ENCODE measurements around the gene PSMB7.
A peak's percentile ranks its signal among the peaks of the same experiment; 100 is the strongest.

PSMB7 gene

GRCh38 chr9:124415102-124415851 lies at the start of gene PSMB7:
Gene PSMB7 (minus strand): TSS chr9:124415442. CDS start chr9:124415425, 17 bp downstream.
- peak; percentile 96 for DNase-seq (ENCODE audit: low read depth)
- TF ChIP-seq, protein P1, sequence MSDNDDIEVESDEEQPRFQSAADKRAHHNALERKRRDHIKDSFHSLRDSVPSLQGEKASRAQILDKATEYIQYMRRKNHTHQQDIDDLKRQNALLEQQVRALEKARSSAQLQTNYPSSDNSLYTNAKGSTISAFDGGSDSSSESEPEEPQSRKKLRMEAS (IDR thresholded peaks at IDR 0.05; ENCODE audit: low read depth, low read length): peak; percentile 47
- TF ChIP-seq POLR2A (IDR thresholded peaks at IDR 0.05; ENCODE audit: extremely low read depth, insufficient read length) (peak; percentile 70), MYC (IDR thresholded peaks at IDR 0.05; ENCODE audit: low read depth, low read length) (peak; percentile 63)
- TF ChIP-seq, protein P2, sequence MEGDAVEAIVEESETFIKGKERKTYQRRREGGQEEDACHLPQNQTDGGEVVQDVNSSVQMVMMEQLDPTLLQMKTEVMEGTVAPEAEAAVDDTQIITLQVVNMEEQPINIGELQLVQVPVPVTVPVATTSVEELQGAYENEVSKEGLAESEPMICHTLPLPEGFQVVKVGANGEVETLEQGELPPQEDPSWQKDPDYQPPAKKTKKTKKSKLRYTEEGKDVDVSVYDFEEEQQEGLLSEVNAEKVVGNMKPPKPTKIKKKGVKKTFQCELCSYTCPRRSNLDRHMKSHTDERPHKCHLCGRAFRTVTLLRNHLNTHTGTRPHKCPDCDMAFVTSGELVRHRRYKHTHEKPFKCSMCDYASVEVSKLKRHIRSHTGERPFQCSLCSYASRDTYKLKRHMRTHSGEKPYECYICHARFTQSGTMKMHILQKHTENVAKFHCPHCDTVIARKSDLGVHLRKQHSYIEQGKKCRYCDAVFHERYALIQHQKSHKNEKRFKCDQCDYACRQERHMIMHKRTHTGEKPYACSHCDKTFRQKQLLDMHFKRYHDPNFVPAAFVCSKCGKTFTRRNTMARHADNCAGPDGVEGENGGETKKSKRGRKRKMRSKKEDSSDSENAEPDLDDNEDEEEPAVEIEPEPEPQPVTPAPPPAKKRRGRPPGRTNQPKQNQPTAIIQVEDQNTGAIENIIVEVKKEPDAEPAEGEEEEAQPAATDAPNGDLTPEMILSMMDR (IDR thresholded peaks at IDR 0.05; ENCODE audit: low read depth, low read length): peak; percentile 63
- peak within 1 kb of the TSS; percentile 89 for H3K4me3 ChIP-seq (ENCODE audit: low read depth, low read length)

DNA sequence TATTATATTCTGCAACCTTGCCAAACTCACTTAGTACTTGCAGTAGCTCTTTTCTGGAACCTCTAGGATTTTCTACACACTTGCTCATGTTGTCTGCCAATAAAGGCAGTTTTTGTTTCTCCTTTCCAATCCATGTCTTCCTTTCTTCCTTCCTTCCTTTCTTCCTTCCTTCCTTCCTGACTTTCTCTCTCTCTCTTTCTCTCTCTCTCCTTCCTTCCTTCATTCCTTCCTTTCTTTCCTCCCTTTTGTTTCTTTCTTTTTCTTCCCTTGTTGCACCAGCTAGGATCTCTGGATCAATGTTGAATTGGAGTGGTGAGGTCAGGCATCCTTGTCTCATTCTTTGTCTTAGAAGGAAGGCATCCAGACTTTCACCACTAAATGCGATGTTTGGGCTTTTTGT lies 47.5 kb upstream of the PSMB7 start:
- no peak overlapping the region for H3K4me3 ChIP-seq (ENCODE audit: low read depth, low read length)
- no peak for DNase-seq (ENCODE audit: low read depth)
- no peak for TF ChIP-seq POLR2A (IDR thresholded peaks at IDR 0.05; ENCODE audit: extremely low read depth, insufficient read length)
- TF ChIP-seq, protein P1 (IDR thresholded peaks at IDR 0.05; ENCODE audit: low read depth, low read length): no peak
- TF ChIP-seq, protein P2 (IDR thresholded peaks at IDR 0.05; ENCODE audit: low read depth, low read length): no peak
- TF ChIP-seq MYC (IDR thresholded peaks at IDR 0.05; ENCODE audit: low read depth, low read length): no peak

- no peak overlapping the region for H3K4me3 ChIP-seq (ENCODE audit: low read depth, low read length)
- no peak for DNase-seq (ENCODE audit: low read depth)
- TF ChIP-seq, protein P1 (IDR thresholded peaks at IDR 0.05; ENCODE audit: low read depth, low read length): no peak
- no peak for TF ChIP-seq MYC (IDR thresholded peaks at IDR 0.05; ENCODE audit: low read depth, low read length)
- TF ChIP-seq, protein P2 (IDR thresholded peaks at IDR 0.05; ENCODE audit: low read depth, low read length): no peak
- no peak for TF ChIP-seq POLR2A (IDR thresholded peaks at IDR 0.05; ENCODE audit: extremely low read depth, insufficient read length)
Measured at GRCh38 chr9:124458441-124458840, 43.2 kb upstream of the PSMB7 start.

GRCh38 chr9:124457887-124458431 lies 42.7 kb upstream of the PSMB7 start:
- no peak overlapping the region for H3K4me3 ChIP-seq (ENCODE audit: low read depth, low read length)
- DNase-seq (ENCODE audit: low read depth): no peak
- no peak for TF ChIP-seq POLR2A (IDR thresholded peaks at IDR 0.05; ENCODE audit: extremely low read depth, insufficient read length)
- TF ChIP-seq, protein P2 (IDR thresholded peaks at IDR 0.05; ENCODE audit: low read depth, low read length): peak; percentile 4

GRCh38 chr9:124457079-124457886 lies 42.0 kb upstream of the PSMB7 start:
- H3K4me3 ChIP-seq (ENCODE audit: low read depth, low read length): no peak overlapping the region
- TF ChIP-seq, protein P2 (IDR thresholded peaks at IDR 0.05; ENCODE audit: low read depth, low read length): no peak
- TF ChIP-seq MYC (IDR thresholded peaks at IDR 0.05; ENCODE audit: low read depth, low read length): no peak
- TF ChIP-seq, protein P1 (IDR thresholded peaks at IDR 0.05; ENCODE audit: low read depth, low read length): no peak
- DNase-seq (ENCODE audit: low read depth): no peak

Data from NB4 (cell line).